HEK293 (cell line): ENCODE data around the gene WASF1.

ENCODE experiments used
- CTCF ChIA-PET: fragments of 350-600 bp; formaldehyde crosslinking; extraction: SDS; loops from one replicate; lab custom pipeline; 2021; ENCODE audit warnings: antibody characterized with exemption; lab: Yijun Ruan, JAX
- POLR2A ChIA-PET: fragments of 300-600 bp; formaldehyde crosslinking; extraction: SDS; loops from one replicate; lab custom pipeline; 2020; ENCODE audit warnings: antibody characterized with exemption, inconsistent platforms; lab: Yijun Ruan, JAX
- H3K27ac ChIP-seq: fragments of 200-500 bp; sonication (Bioruptor generic); 2 replicates; pipeline ENCODE4 v1.5.1; 2014; ENCODE audit warnings: low read depth, low read length, control low read depth, inconsistent platforms; ENCODE audit errors: extremely low read depth
- H3K36me3 ChIP-seq, 2 experiments: fragments of 200-500 bp in 1 of 2; sonication (Bioruptor generic) in 1 of 2; 1 replicate in 1 of 2; 2 replicates in 1 of 2; pipeline ENCODE4 v1.5.1; 2014 to 2017; ENCODE audit warnings: inconsistent platforms in 2 of 2, low read length in 2 of 2; ENCODE audit not compliant: control insufficient read depth in 2 of 2, insufficient read depth in 1 of 2
- H3K4me1 ChIP-seq: fragments of 200-500 bp; sonication (Bioruptor generic); 2 replicates; pipeline ENCODE4 v1.5.1; 2014; ENCODE audit warnings: mild to moderate bottlenecking, low read length, inconsistent platforms; ENCODE audit not compliant: control insufficient read depth, insufficient read depth
- H3K4me3 ChIP-seq: 2 replicates; pipeline ENCODE4 v1.5.1; 2011; ENCODE audit warnings: low read depth, mild to moderate bottlenecking, control low read depth, low read length, moderate library complexity
- H3K9me3 ChIP-seq: fragments of 200-500 bp; sonication (Bioruptor generic); 2 replicates; pipeline ENCODE4 v1.5.1; 2014; ENCODE audit warnings: low read depth, low read length, inconsistent platforms; ENCODE audit not compliant: control insufficient read depth, insufficient read depth
- AEBP2 ChIP-seq: fragments of 450-650 bp; formaldehyde crosslinking; IDR thresholded peaks from 2 replicates; pipeline ENCODE4 v1.5.1; 2016; ENCODE audit warnings: missing biosample characterization, missing genetic modification characterization, borderline replicate concordance
- PRDM2 ChIP-seq: fragments of 450-650 bp; formaldehyde crosslinking; IDR thresholded peaks from 2 replicates; pipeline ENCODE4 v1.5.1; 2016; ENCODE audit warnings: missing biosample characterization, missing genetic modification characterization, borderline replicate concordance
- PRDM4 ChIP-seq: fragments of 450-650 bp; formaldehyde crosslinking; IDR thresholded peaks from 2 replicates; pipeline ENCODE4 v1.5.1; 2017; ENCODE audit warnings: missing biosample characterization, missing genetic modification characterization
- TCF7L2 ChIP-seq: IDR thresholded peaks from 2 replicates; pipeline ENCODE4 v1.6.1; 2011; ENCODE audit warnings: low read depth, mild to moderate bottlenecking, inconsistent platforms, low read length, moderate library complexity, borderline replicate concordance
- ZNF112 ChIP-seq: fragments of 450-650 bp; formaldehyde crosslinking; IDR thresholded peaks from 2 replicates; pipeline ENCODE4 v1.5.0; 2017; ENCODE audit warnings: missing biosample characterization, missing genetic modification characterization
- ZNF148 ChIP-seq: fragments of 450-650 bp; formaldehyde crosslinking; IDR thresholded peaks from 2 replicates; pipeline ENCODE4 v1.5.0; 2017; ENCODE audit warnings: missing biosample characterization, missing genetic modification characterization, borderline replicate concordance
- ZNF221 ChIP-seq: fragments of 450-650 bp; formaldehyde crosslinking; IDR thresholded peaks from 2 replicates; pipeline ENCODE4 v1.5.1; 2017; ENCODE audit warnings: missing biosample characterization, missing genetic modification characterization, borderline replicate concordance
- ZNF302 ChIP-seq: fragments of 450-650 bp; formaldehyde crosslinking; IDR thresholded peaks from 2 replicates; pipeline ENCODE4 v1.5.1; 2016; ENCODE audit warnings: missing biosample characterization, missing genetic modification characterization, low read depth
- ZNF510 ChIP-seq: fragments of 450-650 bp; formaldehyde crosslinking; IDR thresholded peaks from 2 replicates; pipeline ENCODE4 v1.5.1; 2018; ENCODE audit warnings: mild to moderate bottlenecking, missing genetic modification characterization, missing biosample characterization; ENCODE audit not compliant: insufficient replicate concordance
- ZNF600 ChIP-seq: fragments of 450-650 bp; formaldehyde crosslinking; IDR thresholded peaks from 2 replicates; pipeline ENCODE4 v1.5.1; 2016; ENCODE audit warnings: missing biosample characterization, missing genetic modification characterization
- ZNF624 ChIP-seq: fragments of 450-650 bp; formaldehyde crosslinking; IDR thresholded peaks from 2 replicates; pipeline ENCODE4 v1.5.1; 2017; ENCODE audit warnings: missing biosample characterization, missing genetic modification characterization
- ZNF747 ChIP-seq: fragments of 450-650 bp; formaldehyde crosslinking; IDR thresholded peaks from 2 replicates; pipeline ENCODE4 v1.5.1; 2016; ENCODE audit warnings: missing biosample characterization, missing genetic modification characterization
- ZXDB ChIP-seq: fragments of 450-650 bp; formaldehyde crosslinking; IDR thresholded peaks from 2 replicates; pipeline ENCODE4 v1.5.1; 2016; ENCODE audit warnings: missing biosample characterization, missing genetic modification characterization

WASF1 gene

GRCh38 chr6:110140650-110141049 lies 38.8 kb downstream of the WASF1 start:
- POLR2A ChIA-PET = no interaction called here
- TF ChIP-seq PRDM2 (no peak), ZNF624 (tag by site-specific recombination) (no peak), ZNF510 (tag by site-specific recombination) (no peak), TCF7L2 (no peak), ZNF747 (tag by site-specific recombination) (no peak), ZNF302 (no peak), AEBP2 (tag by site-specific recombination) (no peak), ZNF221 (tag by site-specific recombination) (no peak), PRDM4 (tag by site-specific recombination) (no peak), ZNF112 (no peak), ZNF600 (no peak), ZNF148 (tag by site-specific recombination) (no peak), ZXDB (tag by site-specific recombination) (no peak)
- Histone ChIP-seq H3K4me1 (no peaks in the 10 kb centered on the region), H3K9me3 (no peaks in the 10 kb centered on the region; the same call in 1 of the 2 replicates), H3K4me3 (no peak overlapping the region), H3K36me3 (peaks cover 0 to 15% of the 10 kb centered on the region in 2 experiments; a peak in 1 of 3 replicates), H3K27ac (no peak overlapping the region)
- CTCF ChIA-PET = interaction anchor here (0.6 kb wide), 1 partner anchor 145 kb away, joined by 3 read pairs; no protein-coding TSS in a partner anchor
